ENCODE data around the gene SAMM50. TPM values are rescaled to one million over a fixed set of nuclear protein-coding genes. Genes with fewer than 3 reads are reported as not detected.

Gene SAMM50
- total and polyA plus RNA-seq, 2 experiments from 2014 or later: 37.8 to 73.8 TPM

- no peak overlapping the region for H3K4me2 ChIP-seq (ENCODE audit: unreplicated experiment)
- no peak overlapping the region for H3K9ac ChIP-seq
Measured at GRCh38 chr22:44030702-44031082, 75.5 kb downstream of the SAMM50 start.

GRCh38 chr22:44031158-44031952 lies 76.1 kb downstream of the SAMM50 start:
- Histone ChIP-seq H3K79me2 (ENCODE audit: insufficient read depth) (peaks cover 94% of the 10 kb centered on the region), H3K4me2 (ENCODE audit: unreplicated experiment) (no peak overlapping the region), H3K27me3 (replicated peaks; ENCODE audit: insufficient read depth) (no peaks in the 10 kb centered on the region), H3K36me3 (ENCODE audit: low read depth) (no peaks in the 10 kb centered on the region), H3F3A (ENCODE audit: insufficient read depth) (peaks cover 17% of the 10 kb centered on the region), H3K9ac (no peak overlapping the region), H3K9me2 (ENCODE audit: insufficient read depth) (no peaks in the 10 kb centered on the region), H3K4me3 (no peak overlapping the region), H3K9me3 (ENCODE audit: low read depth) (no peaks in the 10 kb centered on the region), H2AFZ (no peak overlapping the region), H3K4me1 (ENCODE audit: insufficient read depth) (peaks cover 9% of the 10 kb centered on the region), H3K27ac (no peak overlapping the region), H4K20me1 (ENCODE audit: insufficient read depth) (no peaks in the 10 kb centered on the region)
- in situ Hi-C loops (cut with MboI): no loop called here
- 88 to 89% methylated on average over 21 of the region's 21 CpGs for WGBS, 2 experiments (ENCODE audit: low coverage in 1 of 2, low lambda C conversion rate in 2 of 2, missing lambda C conversion rate in 2 of 2)
- DNase-seq: no peak
- no peak for TF ChIP-seq EZH2 (IDR thresholded peaks at IDR 0.05; ENCODE audit: insufficient read depth, poor library complexity, severe bottlenecking)
- no peak for TF ChIP-seq EZH2phosphoT487 (IDR thresholded peaks at IDR 0.05; ENCODE audit: insufficient read depth, low read depth)

More at GRCh38 chr22:44030702-44031082, 75.5 kb downstream of the SAMM50 start:
- no peak for DNase-seq
- Histone ChIP-seq H3F3A (ENCODE audit: insufficient read depth) (peaks cover 24% of the 10 kb centered on the region), H4K20me1 (ENCODE audit: insufficient read depth) (no peaks in the 10 kb centered on the region), H3K79me2 (ENCODE audit: insufficient read depth) (peaks cover 90% of the 10 kb centered on the region), H3K9me3 (ENCODE audit: low read depth) (no peaks in the 10 kb centered on the region), H3K9me2 (ENCODE audit: insufficient read depth) (no peaks in the 10 kb centered on the region), H3K27me3 (replicated peaks; ENCODE audit: insufficient read depth) (no peaks in the 10 kb centered on the region), H3K36me3 (ENCODE audit: low read depth) (no peaks in the 10 kb centered on the region), H3K27ac (no peak overlapping the region), H3K4me1 (ENCODE audit: insufficient read depth) (peaks cover 15% of the 10 kb centered on the region), H3K4me3 (no peak overlapping the region), H2AFZ (no peak overlapping the region)
- TF ChIP-seq EZH2 (IDR thresholded peaks at IDR 0.05; ENCODE audit: insufficient read depth, poor library complexity, severe bottlenecking) (no peak), EZH2phosphoT487 (IDR thresholded peaks at IDR 0.05; ENCODE audit: insufficient read depth, low read depth) (no peak)
- WGBS, 2 experiments (ENCODE audit: low coverage in 1 of 2, low lambda C conversion rate in 2 of 2, missing lambda C conversion rate in 2 of 2): 84 to 85% methylated on average over 8 of the region's 8 CpGs
- in situ Hi-C loops (cut with MboI): no loop called here

GRCh38 chr22:44032126-44032730 lies 77.0 kb downstream of the SAMM50 start:
- no peak for TF ChIP-seq EZH2 (IDR thresholded peaks at IDR 0.05; ENCODE audit: insufficient read depth, poor library complexity, severe bottlenecking)
- TF ChIP-seq EZH2phosphoT487 (IDR thresholded peaks at IDR 0.05; ENCODE audit: insufficient read depth, low read depth): no peak
- Histone ChIP-seq H3K9me2 (ENCODE audit: insufficient read depth) (no peaks in the 10 kb centered on the region), H3K4me1 (ENCODE audit: insufficient read depth) (peaks cover 9% of the 10 kb centered on the region), H2AFZ (no peak overlapping the region), H3K9ac (no peak overlapping the region), H3K79me2 (ENCODE audit: insufficient read depth) (peaks cover 100% of the 10 kb centered on the region), H4K20me1 (ENCODE audit: insufficient read depth) (no peaks in the 10 kb centered on the region), H3K4me2 (ENCODE audit: unreplicated experiment) (no peak overlapping the region), H3K4me3 (no peak overlapping the region), H3K36me3 (ENCODE audit: low read depth) (no peaks in the 10 kb centered on the region), H3K9me3 (ENCODE audit: low read depth) (no peaks in the 10 kb centered on the region), H3F3A (ENCODE audit: insufficient read depth) (peaks cover 13% of the 10 kb centered on the region; the same call in 1 of the 2 replicates), H3K27ac (no peak overlapping the region), H3K27me3 (replicated peaks; ENCODE audit: insufficient read depth) (no peaks in the 10 kb centered on the region)
- in situ Hi-C loops (cut with MboI): no loop called here
- DNase-seq: no peak
- 87 to 89% methylated on average over 14 of the region's 14 CpGs for WGBS, 2 experiments (ENCODE audit: low coverage in 1 of 2, low lambda C conversion rate in 2 of 2, missing lambda C conversion rate in 2 of 2)

GRCh38 chr22:44033287-44033686 lies 78.0 kb downstream of the SAMM50 start:
- H3K9me2 ChIP-seq (ENCODE audit: insufficient read depth): no peaks in the 10 kb centered on the region
- WGBS, 2 experiments (ENCODE audit: low coverage in 1 of 2, low lambda C conversion rate in 2 of 2, missing lambda C conversion rate in 2 of 2): 97 to 99% methylated on average over 7 of the region's 7 CpGs
- no peak overlapping the region for H3K9ac ChIP-seq
- DNase-seq: no peak
- peaks cover 12% of the 10 kb centered on the region for H3F3A ChIP-seq (ENCODE audit: insufficient read depth)
- H2AFZ ChIP-seq: no peak overlapping the region
- no peaks in the 10 kb centered on the region for H3K9me3 ChIP-seq (ENCODE audit: low read depth)
- H3K79me2 ChIP-seq (ENCODE audit: insufficient read depth): peaks cover 92% of the 10 kb centered on the region
- H3K27me3 ChIP-seq (replicated peaks; ENCODE audit: insufficient read depth): no peaks in the 10 kb centered on the region
- H3K4me1 ChIP-seq (ENCODE audit: insufficient read depth): peaks cover 14% of the 10 kb centered on the region
- H3K27ac ChIP-seq: no peak overlapping the region
- in situ Hi-C loops (cut with MboI): no loop called here
- no peaks in the 10 kb centered on the region for H4K20me1 ChIP-seq (ENCODE audit: insufficient read depth)
- H3K36me3 ChIP-seq (ENCODE audit: low read depth): no peaks in the 10 kb centered on the region
- H3K4me2 ChIP-seq (ENCODE audit: unreplicated experiment): no peak overlapping the region
- H3K4me3 ChIP-seq: no peak overlapping the region
- no peak for TF ChIP-seq EZH2 (IDR thresholded peaks at IDR 0.05; ENCODE audit: insufficient read depth, poor library complexity, severe bottlenecking)
- no peak for TF ChIP-seq EZH2phosphoT487 (IDR thresholded peaks at IDR 0.05; ENCODE audit: insufficient read depth, low read depth)

All from GM23248 (cell line).